Glutamatergic neuron (in vitro differentiated cells): Measurements from ENCODE around the gene MED25. TPM values are rescaled to one million over a fixed set of nuclear protein-coding genes. Genes with fewer than 3 reads are reported as not detected.

Experiments
- DNase-seq: peaks from one replicate; pipeline ENCODE4 v3.0.0; 2022
- H3K27ac Mint-ChIP-seq: one replicate; pipeline ENCODE4 v1.8.0; 2020; ENCODE audit warnings: mild to moderate bottlenecking, mixed read lengths, inconsistent platforms; ENCODE audit not compliant: unreplicated experiment
- H3K27me3 Mint-ChIP-seq: one replicate; pipeline ENCODE4 v1.8.0; 2020; ENCODE audit warnings: mild to moderate bottlenecking, moderate library complexity, mixed read lengths, inconsistent platforms; ENCODE audit not compliant: unreplicated experiment
- H3K36me3 Mint-ChIP-seq: one replicate; pipeline ENCODE4 v1.8.0; 2020; ENCODE audit warnings: mild to moderate bottlenecking, mixed read lengths, inconsistent platforms; ENCODE audit not compliant: unreplicated experiment
- H3K4me1 Mint-ChIP-seq: one replicate; pipeline ENCODE4 v1.8.0; 2020; ENCODE audit warnings: mild to moderate bottlenecking, low read depth, mixed read lengths, inconsistent platforms; ENCODE audit not compliant: unreplicated experiment
- H3K4me3 Mint-ChIP-seq: one replicate; pipeline ENCODE4 v1.8.0; 2020; ENCODE audit warnings: mild to moderate bottlenecking, mixed read lengths, inconsistent platforms; ENCODE audit not compliant: unreplicated experiment
- H3K9me3 Mint-ChIP-seq: one replicate; pipeline ENCODE4 v1.8.0; 2020; ENCODE audit warnings: mild to moderate bottlenecking, moderate library complexity, mixed read lengths, inconsistent platforms; ENCODE audit not compliant: unreplicated experiment
- CTCF ChIP-seq: fragments of 200-600 bp; sonication (generic); IDR thresholded peaks from one replicate; pipeline ENCODE4 v1.5.0; 2021; ENCODE audit not compliant: partially characterized antibody, unreplicated experiment
- total RNA-seq: library from RNA; stranded (reverse); fragmentation: NEBNext Ultra II Directional; extraction: Animal tissue kit (Norgen Biotek cat#: 25700); gene quantifications from one replicate; pipeline ENCODE4 v1.2.1, GENCODE V29; 2021; ENCODE audit not compliant: unreplicated experiment

The MED25 gene
- total RNA-seq, 1 donor from 2014 or later = 51.0 TPM

GRCh38 chr19:49807058-49807903 lies 10.8 kb upstream of the MED25 start:
- H3K36me3 Mint-ChIP-seq = peaks cover 4% of the 10 kb centered on the region
- H3K4me1 Mint-ChIP-seq = peaks cover 9% of the 10 kb centered on the region
- peaks cover 5% of the 10 kb centered on the region for H3K27me3 Mint-ChIP-seq
- no peak for DNase-seq
- no peak overlapping the region for H3K27ac Mint-ChIP-seq
- TF ChIP-seq CTCF = no peak
- H3K4me3 Mint-ChIP-seq = no peak overlapping the region
- peaks cover 9% of the 10 kb centered on the region for H3K9me3 Mint-ChIP-seq

GRCh38 chr19:49807904-49808675 lies 10.0 kb upstream of the MED25 start:
- no peak for DNase-seq
- no peak overlapping the region for H3K4me3 Mint-ChIP-seq
- peaks cover 4% of the 10 kb centered on the region for H3K36me3 Mint-ChIP-seq
- H3K4me1 Mint-ChIP-seq = peaks cover 6% of the 10 kb centered on the region
- TF ChIP-seq CTCF = no peak
- H3K27me3 Mint-ChIP-seq = peaks cover 5% of the 10 kb centered on the region
- H3K9me3 Mint-ChIP-seq = peaks cover 7% of the 10 kb centered on the region
- no peak overlapping the region for H3K27ac Mint-ChIP-seq

- no peak for TF ChIP-seq CTCF
- H3K27ac Mint-ChIP-seq = peak overlapping the region; percentile 52
- H3K27me3 Mint-ChIP-seq = peaks cover 5% of the 10 kb centered on the region
- no peaks in the 10 kb centered on the region for H3K36me3 Mint-ChIP-seq
- peaks cover 6% of the 10 kb centered on the region for H3K4me1 Mint-ChIP-seq
- peaks cover 9% of the 10 kb centered on the region for H3K9me3 Mint-ChIP-seq
- peak; percentile 98 for DNase-seq
- peak overlapping the region; percentile 90 for H3K4me3 Mint-ChIP-seq
Observed at GRCh38 chr19:49808711-49809159, 9.4 kb upstream of the MED25 start.

GRCh38 chr19:49809160-49809940 lies 8.7 kb upstream of the MED25 start:
- Mint-ChIP-seq H3K27me3 (peaks cover 7% of the 10 kb centered on the region), H3K9me3 (peaks cover 9% of the 10 kb centered on the region), H3K27ac (peak overlapping the region; percentile 62), H3K4me3 (peak overlapping the region; percentile 90), H3K36me3 (no peaks in the 10 kb centered on the region), H3K4me1 (peaks cover 6% of the 10 kb centered on the region)
- TF ChIP-seq CTCF = no peak
- peak; percentile 65 for DNase-seq
